Measurements from ENCODE around the gene SLC9A3.

Gene SLC9A3

DNA sequence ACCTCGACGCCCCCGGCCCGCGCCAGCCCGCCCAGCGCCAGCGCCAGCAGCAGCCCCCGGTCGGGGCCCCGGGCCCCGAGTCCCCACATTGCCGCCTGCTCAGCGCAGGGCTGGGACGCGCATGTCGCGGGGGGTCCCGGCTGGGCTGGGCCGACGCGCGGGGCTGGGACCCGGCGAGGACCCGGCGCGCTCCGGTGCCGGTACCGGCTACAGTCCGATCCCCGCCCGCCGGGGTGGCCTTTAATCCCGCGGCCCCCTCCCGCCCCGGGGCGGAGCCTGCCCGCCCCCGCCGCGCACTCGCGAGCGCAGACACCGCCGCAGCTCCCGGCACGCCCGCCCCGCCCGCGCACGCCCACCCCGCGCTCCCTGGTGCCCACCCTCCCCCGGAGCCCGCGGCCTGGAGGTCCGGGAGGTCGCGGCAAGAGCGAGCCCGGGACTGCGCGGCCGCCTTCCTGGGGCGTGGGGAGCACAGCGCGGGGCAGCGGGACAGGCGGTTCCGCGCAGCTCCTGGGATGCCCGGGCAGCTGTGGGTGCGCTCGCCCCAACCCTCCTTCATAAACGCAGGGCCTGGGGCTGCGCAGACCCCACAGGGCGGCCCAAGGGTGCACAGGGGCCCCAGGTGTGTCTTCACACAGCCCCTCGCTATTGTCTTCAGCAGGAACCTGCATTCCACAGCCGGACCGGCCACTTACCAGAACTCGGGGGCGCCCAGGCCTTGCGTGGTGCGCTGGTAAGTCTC, at the start of gene SLC9A3:
TSS of gene SLC9A3 (minus strand) at position 216 of the 739 bp plus-strand sequence.
- H3K9ac ChIP-seq (ENCODE audit: low read length in 2 of 2) = no peak within 1 kb of the TSS
- no peak within 1 kb of the TSS for H3K27ac ChIP-seq (ENCODE audit: low read length)
- H3K4me3 ChIP-seq (ENCODE audit: low read length in 2 of 2) = peak within 1 kb of the TSS in 1 of 2 donors; percentile 15
- H3K27me3 ChIP-seq (ENCODE audit: control insufficient read depth in 1 of 2, insufficient read depth in 2 of 2, low read length in 2 of 2) = peaks cover 56 to 71% of the 10 kb centered on the region in 2 donors
- peaks cover 10% of the 10 kb centered on the region for H3K4me1 ChIP-seq (ENCODE audit: control insufficient read depth, insufficient read depth, low read length)
- no peaks in the 10 kb centered on the region for H3K9me3 ChIP-seq (ENCODE audit: control insufficient read depth in 2 of 2, low read length in 2 of 2)
- no peaks in the 10 kb centered on the region for H3K36me3 ChIP-seq (ENCODE audit: control insufficient read depth in 2 of 2, insufficient read depth in 2 of 2, low read length in 2 of 2)

DNA sequence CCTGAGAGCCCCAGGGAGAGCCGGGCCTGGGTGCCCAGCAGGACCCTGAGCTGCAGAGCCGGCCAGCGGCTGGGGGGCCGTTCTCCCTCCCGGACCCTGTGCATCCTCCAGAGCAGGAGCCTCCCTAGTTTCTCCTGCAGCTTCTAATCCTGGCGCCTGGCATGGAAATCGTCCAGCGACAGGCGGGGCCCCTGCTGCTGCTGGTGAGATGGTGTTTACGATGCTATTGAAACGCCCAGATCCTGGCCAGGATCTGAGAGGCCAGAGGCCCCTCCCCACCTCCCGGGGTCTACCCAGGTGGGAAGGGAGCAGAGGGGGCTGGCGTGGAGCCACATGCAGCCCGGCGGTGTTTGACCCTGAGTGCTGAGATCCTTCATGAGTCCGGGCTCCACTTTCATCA, 49.7 kb upstream of the SLC9A3 start:
- Histone ChIP-seq H3K4me1 (ENCODE audit: control insufficient read depth, insufficient read depth, low read length) (peaks cover 2% of the 10 kb centered on the region), H3K27me3 (ENCODE audit: control insufficient read depth in 1 of 2, insufficient read depth in 2 of 2, low read length in 2 of 2) (peaks cover 1 to 6% of the 10 kb centered on the region in 2 donors), H3K9ac (ENCODE audit: low read length in 2 of 2) (no peak overlapping the region), H3K9me3 (ENCODE audit: control insufficient read depth in 2 of 2, low read length in 2 of 2) (peaks cover 8 to 12% of the 10 kb centered on the region in 2 donors), H3K36me3 (ENCODE audit: control insufficient read depth in 2 of 2, insufficient read depth in 2 of 2, low read length in 2 of 2) (no peaks in the 10 kb centered on the region), H3K27ac (ENCODE audit: low read length) (no peak overlapping the region), H3K4me3 (ENCODE audit: low read length in 2 of 2) (no peak overlapping the region)

DNA sequence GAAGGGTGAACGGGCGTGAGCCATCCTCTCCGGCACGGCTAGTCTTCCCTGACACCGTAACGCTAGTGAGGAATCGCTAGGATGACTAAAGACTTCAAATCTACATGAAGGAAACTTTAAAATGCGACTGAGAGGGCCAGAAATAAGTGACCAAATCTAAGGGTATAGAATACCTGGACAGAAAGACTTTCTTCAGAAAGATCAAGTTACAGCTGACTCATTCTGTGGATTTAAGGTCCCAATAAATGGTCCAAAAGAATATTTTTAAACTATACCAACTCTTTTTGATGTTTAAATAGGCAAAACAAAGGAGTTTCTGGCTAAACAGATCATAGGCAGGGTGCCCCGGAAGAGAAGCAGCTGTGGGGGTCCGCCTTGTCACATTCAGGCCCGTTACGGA, 49.0 kb upstream of the SLC9A3 start:
- Histone ChIP-seq H3K27me3 (ENCODE audit: control insufficient read depth in 1 of 2, insufficient read depth in 2 of 2, low read length in 2 of 2) (peaks cover 8 to 11% of the 10 kb centered on the region in 2 donors), H3K9me3 (ENCODE audit: control insufficient read depth in 2 of 2, low read length in 2 of 2) (peaks cover 8 to 12% of the 10 kb centered on the region in 2 donors), H3K27ac (ENCODE audit: low read length) (no peak overlapping the region), H3K4me1 (ENCODE audit: control insufficient read depth, insufficient read depth, low read length) (peaks cover 2% of the 10 kb centered on the region), H3K4me3 (ENCODE audit: low read length in 2 of 2) (no peak overlapping the region), H3K9ac (ENCODE audit: low read length in 2 of 2) (no peak overlapping the region), H3K36me3 (ENCODE audit: control insufficient read depth in 2 of 2, insufficient read depth in 2 of 2, low read length in 2 of 2) (no peaks in the 10 kb centered on the region)

DNA sequence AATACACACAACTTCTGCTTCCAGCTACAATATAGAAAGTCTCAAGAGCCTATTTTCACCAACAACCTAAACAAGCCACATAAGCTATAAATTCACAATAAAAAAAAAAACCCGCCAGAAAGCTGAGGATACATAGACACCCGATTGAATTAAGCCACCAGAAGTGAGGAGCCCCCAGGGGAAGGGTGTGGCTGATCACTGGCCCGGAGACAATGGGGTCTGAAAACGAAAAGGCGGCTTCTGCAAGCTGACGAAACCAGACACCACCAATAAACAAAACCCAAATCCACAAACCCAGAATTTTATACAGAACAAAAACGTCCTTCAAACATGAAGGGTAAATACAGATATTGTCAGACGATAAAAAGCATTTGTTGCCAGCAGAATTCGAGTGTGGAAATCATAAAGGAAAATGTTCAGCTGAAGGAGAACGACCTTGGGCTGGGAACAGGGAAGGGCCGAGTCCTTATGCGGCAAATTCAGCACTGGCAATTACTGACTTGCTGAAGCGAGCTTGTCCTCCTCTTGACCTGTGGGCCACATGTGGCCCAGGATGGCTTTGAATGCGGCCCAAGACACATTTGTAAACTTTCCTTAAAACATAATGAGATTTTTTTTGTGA, 48.3 kb upstream of the SLC9A3 start:
- no peak overlapping the region for H3K4me3 ChIP-seq (ENCODE audit: low read length in 2 of 2)
- H3K9me3 ChIP-seq (ENCODE audit: control insufficient read depth in 2 of 2, low read length in 2 of 2) = peaks cover 8 to 12% of the 10 kb centered on the region in 2 donors
- no peaks in the 10 kb centered on the region for H3K36me3 ChIP-seq (ENCODE audit: control insufficient read depth in 2 of 2, insufficient read depth in 2 of 2, low read length in 2 of 2)
- H3K4me1 ChIP-seq (ENCODE audit: control insufficient read depth, insufficient read depth, low read length) = peaks cover 2% of the 10 kb centered on the region
- H3K9ac ChIP-seq (ENCODE audit: low read length in 2 of 2) = no peak overlapping the region
- no peak overlapping the region for H3K27ac ChIP-seq (ENCODE audit: low read length)
- peaks cover 10 to 18% of the 10 kb centered on the region in 2 donors for H3K27me3 ChIP-seq (ENCODE audit: control insufficient read depth in 1 of 2, insufficient read depth in 2 of 2, low read length in 2 of 2)

DNA sequence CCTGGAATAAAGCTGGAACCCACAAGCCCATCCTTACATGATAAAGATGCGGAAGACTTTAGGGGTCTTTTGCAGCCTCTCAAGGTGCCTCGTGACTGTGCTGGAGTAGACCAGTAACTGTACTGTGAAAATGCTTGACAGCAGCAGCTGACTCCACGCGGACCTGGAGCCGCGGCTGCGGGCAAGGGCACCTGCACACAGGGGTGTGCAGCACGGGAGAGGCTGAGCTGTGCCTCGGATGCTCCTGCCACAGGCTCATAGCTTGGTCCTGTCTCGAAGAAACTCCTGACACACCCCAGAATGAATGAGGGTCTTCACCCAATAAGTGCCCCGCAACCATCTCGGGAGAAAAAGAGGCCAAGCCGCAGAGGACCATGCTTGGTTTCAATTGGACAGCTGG, 47.5 kb upstream of the SLC9A3 start:
- H3K4me3 ChIP-seq (ENCODE audit: low read length in 2 of 2) = no peak overlapping the region
- peaks cover 2% of the 10 kb centered on the region for H3K4me1 ChIP-seq (ENCODE audit: control insufficient read depth, insufficient read depth, low read length)
- no peaks in the 10 kb centered on the region for H3K36me3 ChIP-seq (ENCODE audit: control insufficient read depth in 2 of 2, insufficient read depth in 2 of 2, low read length in 2 of 2)
- no peak overlapping the region for H3K9ac ChIP-seq (ENCODE audit: low read length in 2 of 2)
- H3K27ac ChIP-seq (ENCODE audit: low read length) = no peak overlapping the region
- peaks cover 11 to 19% of the 10 kb centered on the region in 2 donors for H3K27me3 ChIP-seq (ENCODE audit: control insufficient read depth in 1 of 2, insufficient read depth in 2 of 2, low read length in 2 of 2)
- H3K9me3 ChIP-seq (ENCODE audit: control insufficient read depth in 2 of 2, low read length in 2 of 2) = peaks cover 5 to 14% of the 10 kb centered on the region in 2 donors

DNA sequence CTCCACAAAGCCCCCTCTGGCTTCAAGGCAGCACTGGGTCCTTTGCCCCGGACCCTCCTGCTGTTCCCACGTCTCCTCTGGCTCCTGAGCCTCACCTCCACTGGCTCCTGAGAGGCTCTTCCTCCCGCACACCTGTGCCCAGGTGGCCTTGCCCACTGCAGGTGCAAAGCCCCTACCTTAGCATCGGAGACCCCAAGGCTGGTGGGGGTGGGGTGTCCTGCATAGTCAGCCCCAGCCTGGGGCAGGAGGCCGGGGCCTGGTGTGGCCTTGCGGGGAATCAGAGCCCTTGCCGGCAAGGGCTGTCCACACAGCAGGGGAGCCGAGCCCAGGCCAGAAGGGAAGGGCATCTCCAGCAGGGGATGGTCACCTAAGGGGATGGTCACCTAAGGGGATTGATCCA, 46.6 kb upstream of the SLC9A3 start:
- H3K4me3 ChIP-seq (ENCODE audit: low read length in 2 of 2) = no peak overlapping the region
- peaks cover 2% of the 10 kb centered on the region for H3K4me1 ChIP-seq (ENCODE audit: control insufficient read depth, insufficient read depth, low read length)
- no peak overlapping the region for H3K9ac ChIP-seq (ENCODE audit: low read length in 2 of 2)
- H3K36me3 ChIP-seq (ENCODE audit: control insufficient read depth in 2 of 2, insufficient read depth in 2 of 2, low read length in 2 of 2) = no peaks in the 10 kb centered on the region
- peaks cover 0 to 10% of the 10 kb centered on the region in 2 donors for H3K9me3 ChIP-seq (ENCODE audit: control insufficient read depth in 2 of 2, low read length in 2 of 2)
- H3K27me3 ChIP-seq (ENCODE audit: control insufficient read depth in 1 of 2, insufficient read depth in 2 of 2, low read length in 2 of 2) = peaks cover 14 to 22% of the 10 kb centered on the region in 2 donors
- no peak overlapping the region for H3K27ac ChIP-seq (ENCODE audit: low read length)

DNA sequence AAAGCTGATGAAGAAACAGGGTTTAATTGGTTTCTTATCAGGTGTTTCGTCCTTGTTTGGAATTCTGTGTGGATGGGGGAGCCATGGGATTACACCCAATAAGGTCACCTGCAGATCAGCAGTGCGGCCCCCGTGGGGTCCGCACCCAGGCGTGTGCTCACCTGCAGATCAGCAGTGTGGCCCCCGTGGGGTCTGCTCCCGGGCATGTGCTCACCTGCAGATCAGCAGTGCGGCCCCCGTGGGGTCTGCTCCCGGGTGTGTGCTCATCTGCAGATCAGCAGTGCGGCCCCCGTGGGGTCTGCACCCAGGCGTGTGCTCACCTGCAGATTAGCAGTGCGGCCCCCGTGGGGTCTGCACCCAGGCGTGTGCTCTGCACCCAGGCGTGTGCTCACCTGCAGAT, 46.2 kb upstream of the SLC9A3 start:
- no peak overlapping the region for H3K9ac ChIP-seq (ENCODE audit: low read length in 2 of 2)
- peaks cover 18 to 22% of the 10 kb centered on the region in 2 donors for H3K27me3 ChIP-seq (ENCODE audit: control insufficient read depth in 1 of 2, insufficient read depth in 2 of 2, low read length in 2 of 2)
- peaks cover 2% of the 10 kb centered on the region for H3K4me1 ChIP-seq (ENCODE audit: control insufficient read depth, insufficient read depth, low read length)
- no peak overlapping the region for H3K4me3 ChIP-seq (ENCODE audit: low read length in 2 of 2)
- no peak overlapping the region for H3K27ac ChIP-seq (ENCODE audit: low read length)
- no peaks in the 10 kb centered on the region for H3K36me3 ChIP-seq (ENCODE audit: control insufficient read depth in 2 of 2, insufficient read depth in 2 of 2, low read length in 2 of 2)
- H3K9me3 ChIP-seq (ENCODE audit: control insufficient read depth in 2 of 2, low read length in 2 of 2) = peaks cover 0 to 6% of the 10 kb centered on the region in 2 donors

DNA sequence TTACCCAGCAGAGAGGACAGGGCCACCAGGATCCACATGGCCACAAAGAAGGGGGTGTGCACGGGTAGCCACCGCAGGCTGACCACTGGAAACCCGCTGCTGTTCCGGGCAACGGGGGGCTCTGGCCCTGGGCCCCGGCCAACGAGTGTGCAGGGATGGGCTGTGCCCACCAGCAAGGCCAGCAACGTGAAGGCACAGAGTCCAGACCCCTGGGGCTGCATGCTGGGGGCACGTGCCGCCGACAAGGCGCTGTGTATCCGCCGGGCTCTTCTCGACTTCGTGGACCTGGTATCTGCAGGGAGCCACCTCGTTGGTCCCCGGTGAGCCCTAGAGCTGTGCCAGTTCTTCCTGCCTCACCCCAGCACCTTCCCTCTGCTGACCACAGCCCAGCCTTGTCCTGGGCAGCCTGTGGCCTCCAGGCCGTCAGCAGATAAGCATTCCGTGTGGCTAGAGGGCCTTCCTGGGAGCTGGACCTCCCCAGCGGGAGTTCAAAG, 45.7 kb upstream of the SLC9A3 start:
- H3K27me3 ChIP-seq (ENCODE audit: control insufficient read depth in 1 of 2, insufficient read depth in 2 of 2, low read length in 2 of 2) = peaks cover 18 to 22% of the 10 kb centered on the region in 2 donors
- H3K9ac ChIP-seq (ENCODE audit: low read length in 2 of 2) = no peak overlapping the region
- H3K9me3 ChIP-seq (ENCODE audit: control insufficient read depth in 2 of 2, low read length in 2 of 2) = peaks cover 0 to 4% of the 10 kb centered on the region in 2 donors
- H3K36me3 ChIP-seq (ENCODE audit: control insufficient read depth in 2 of 2, insufficient read depth in 2 of 2, low read length in 2 of 2) = no peaks in the 10 kb centered on the region
- no peak overlapping the region for H3K27ac ChIP-seq (ENCODE audit: low read length)
- H3K4me3 ChIP-seq (ENCODE audit: low read length in 2 of 2) = no peak overlapping the region
- H3K4me1 ChIP-seq (ENCODE audit: control insufficient read depth, insufficient read depth, low read length) = peaks cover 2% of the 10 kb centered on the region

DNA sequence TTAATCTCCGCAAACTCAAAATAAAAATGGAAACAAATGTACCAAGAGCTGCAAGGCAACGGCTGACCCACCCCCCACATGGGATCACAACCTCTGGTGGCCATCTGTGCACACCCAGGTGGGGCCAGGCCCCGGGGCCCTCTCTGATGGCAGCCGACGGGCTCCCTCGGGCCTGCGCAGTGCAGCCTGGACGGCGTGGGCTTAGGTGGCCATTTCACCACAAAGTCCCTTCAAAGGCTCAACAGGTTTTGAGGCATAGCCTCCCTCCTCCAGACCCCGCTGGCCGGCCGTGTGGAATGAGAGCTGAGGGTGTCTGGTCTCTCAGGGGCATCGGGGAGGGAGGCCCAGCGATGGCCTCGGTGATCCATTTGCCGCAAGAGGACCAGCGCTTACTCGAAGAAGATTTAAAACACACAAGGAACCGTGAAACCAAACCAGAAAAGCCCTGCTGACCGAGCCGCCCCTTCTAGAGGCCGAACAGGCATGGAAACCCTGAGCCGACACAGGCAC, 45.2 kb upstream of the SLC9A3 start:
- Histone ChIP-seq H3K27ac (ENCODE audit: low read length) (no peak overlapping the region), H3K36me3 (ENCODE audit: control insufficient read depth in 2 of 2, insufficient read depth in 2 of 2, low read length in 2 of 2) (no peaks in the 10 kb centered on the region), H3K4me3 (ENCODE audit: low read length in 2 of 2) (no peak overlapping the region), H3K9ac (ENCODE audit: low read length in 2 of 2) (no peak overlapping the region), H3K9me3 (ENCODE audit: control insufficient read depth in 2 of 2, low read length in 2 of 2) (peaks cover 0 to 4% of the 10 kb centered on the region in 2 donors), H3K27me3 (ENCODE audit: control insufficient read depth in 1 of 2, insufficient read depth in 2 of 2, low read length in 2 of 2) (peaks cover 18 to 22% of the 10 kb centered on the region in 2 donors), H3K4me1 (ENCODE audit: control insufficient read depth, insufficient read depth, low read length) (peaks cover 2% of the 10 kb centered on the region)

DNA sequence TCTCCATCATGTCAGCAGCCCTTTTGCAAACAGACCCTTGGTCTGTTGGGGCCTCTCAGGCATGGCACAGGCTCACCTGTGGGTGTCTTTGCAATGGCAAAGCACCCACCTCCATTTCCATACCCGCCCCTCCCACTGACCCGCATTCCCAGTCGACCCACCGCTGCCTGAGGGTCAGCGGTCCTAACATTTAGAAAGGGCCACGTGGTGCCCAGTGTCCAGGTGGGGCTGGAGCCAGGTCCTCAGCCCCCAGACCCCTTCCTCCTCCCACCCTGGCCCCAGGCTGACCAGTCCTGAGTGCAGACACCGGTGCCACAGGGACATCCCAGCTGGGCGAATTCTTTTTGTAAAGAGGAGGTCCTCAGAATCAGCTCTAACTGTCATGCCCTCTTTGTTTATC, 44.6 kb upstream of the SLC9A3 start:
- Histone ChIP-seq H3K9me3 (ENCODE audit: control insufficient read depth in 2 of 2, low read length in 2 of 2) (peaks cover 0 to 4% of the 10 kb centered on the region in 2 donors), H3K36me3 (ENCODE audit: control insufficient read depth in 2 of 2, insufficient read depth in 2 of 2, low read length in 2 of 2) (no peaks in the 10 kb centered on the region), H3K4me3 (ENCODE audit: low read length in 2 of 2) (no peak overlapping the region), H3K9ac (ENCODE audit: low read length in 2 of 2) (no peak overlapping the region), H3K27ac (ENCODE audit: low read length) (no peak overlapping the region), H3K4me1 (ENCODE audit: control insufficient read depth, insufficient read depth, low read length) (peaks cover 2% of the 10 kb centered on the region), H3K27me3 (ENCODE audit: control insufficient read depth in 1 of 2, insufficient read depth in 2 of 2, low read length in 2 of 2) (peaks cover 18 to 22% of the 10 kb centered on the region in 2 donors)
